Heart right ventricle (tissue), 16 donors: Measurements from ENCODE around the gene C1QB. TPM values are rescaled to one million over a fixed set of nuclear protein-coding genes. Genes with fewer than 3 reads are reported as not detected.

ENCODE experiments used
- ATAC-seq, 8 donors: fragments of 200-7000 bp; cut with Tn5 transposase; one replicate each; pipeline ENCODE4 v1.9.1; 2020; ENCODE audit warnings: mild to moderate bottlenecking in 8 of 8, moderate library complexity in 8 of 8, moderate number of reproducible peaks in 1 of 8
- DNase-seq, 2 donors: peaks; one replicate each; pipeline ENCODE4 v3.0.0-alpha.2; 2020
- H3K27ac ChIP-seq, 10 donors: fragments of 200-600 bp; sonication (generic) in 2 of 10; one replicate each; pipeline versions ENCODE4 v1.5.0 to v1.8.0; 2020 to 2022; ENCODE audit warnings: mild to moderate bottlenecking in 3 of 10
- H3K27me3 ChIP-seq, 7 donors: fragments of 200-600 bp; one replicate each; pipeline ENCODE4 v1.8.0; 2021 to 2022; ENCODE audit warnings: mild to moderate bottlenecking in 2 of 7
- H3K36me3 ChIP-seq, 9 donors: fragments of 200-600 bp; sonication (generic) in 1 of 9; one replicate each; pipeline versions ENCODE4 v1.5.0 to v1.8.0; 2020 to 2022; ENCODE audit warnings: mild to moderate bottlenecking in 2 of 9
- H3K4me1 ChIP-seq, 9 donors: fragments of 200-600 bp; sonication (generic) in 1 of 9; one replicate each; pipeline versions ENCODE4 v1.5.0 to v1.8.0; 2020 to 2022; ENCODE audit warnings: mild to moderate bottlenecking in 4 of 9
- H3K4me3 ChIP-seq, 10 donors: fragments of 200-600 bp; sonication (generic) in 2 of 10; one replicate each; pipeline versions ENCODE4 v1.5.0 to v1.8.0; 2020 to 2022; ENCODE audit warnings: mild to moderate bottlenecking in 7 of 10, moderate library complexity in 2 of 10
- H3K9me3 ChIP-seq, 11 donors: fragments of 200-600 bp in 10 of 11; sonication (generic) in 2 of 11; one replicate each; pipeline versions ENCODE4 v1.5.0 to v1.8.0; 2013 to 2022; ENCODE audit warnings: mild to moderate bottlenecking in 2 of 11, control low read depth in 1 of 11, moderate library complexity in 1 of 11
- CTCF ChIP-seq, 9 donors: fragments of 200-600 bp; sonication (generic) in 2 of 9; IDR thresholded peaks; one replicate each; pipeline versions ENCODE4 v1.5.0 to v1.8.0; 2021 to 2022; ENCODE audit warnings: antibody characterized with exemption in 9 of 9, mild to moderate bottlenecking in 5 of 9, moderate library complexity in 1 of 9
- WGBS, 2 donors: extraction: QIAGEN DNeasy Blood & Tissue Kit; methylation state at CpG; one replicate each; pipeline ENCODE4 v1.1.7; 2013; ENCODE audit warnings: inconsistent platforms in 1 of 2; 5-methylcytosine and 5-hydroxymethylcytosine counted together
- intact Hi-C, 10 donors: fragments of 100-400 bp; cut with DNase I; formaldehyde crosslinking; loops; one replicate each; pipeline versions ENCODE4 v1.11.1 to v1.14.2; 2022
- polyA plus RNA-seq, 2 donors: library from polyadenylated mRNA; stranded (reverse); fragments of 200-250 nt; gene quantifications; one replicate each; pipeline ENCODE4 v1.2.3, GENCODE V29; 2013
- total RNA-seq, 10 donors: library from RNA; stranded (reverse); fragmentation: NEBNext Ultra II Directional in 3 of 10; extraction: Animal tissue kit (Norgen Biotek cat#: 25700) in 3 of 10; gene quantifications; one replicate each; pipeline versions ENCODE4 v1.2.1 to v1.2.4, GENCODE V29; 2021 to 2023
- donor health status: Arrhythmogenic right ventricular cardiomyopathy.
- donor health status: ischemic (EF 13 %, LVEDD 7.1; RV severe dilation, severe dysfunction).
- donor health status: healthy with polysubstance abuse.
- donor health status: DM: no; HTN: yes; CAD: no.
- donor health status: DM: no; HTN: no; CAD: no.
- donor health status: ischemic (EF 25% LVEDD 6.9; RV normal size, moderate dysfunction).
- donor health status: ischemic (EF 25% LVEDD 5.7; RV mildly dilated, moderate dysfunction).
- donor health status: healthy.
- donor health status: DM: yes; HTN: yes; CAD: no.
- donor health status: Ischemic cardiomyopathy.
- donor health status: ischemic (EF 35%, LVEDD 5.7; RV mildly dilated, moderate dysfunction).
- donor health status: nonischemic (EF 11% LVEDD 7.7; RV severe dilation, severe dysfunction).
- donor health status: DM: yes; HTN: yes; CAD: no.
- donor health status: PGD.
- donor health status: ischemic (EF 29% LVEDD 5.4; RV normal size, mild dysfunction).
- donor health status: nonischemic (EF 23%, LVEDD 6.1; RV moderate dilation, normal function).

C1QB gene
- total and polyA plus RNA-seq, 12 donors = 10.0 to 367 (median 28.5) TPM

GRCh38 chr1:22676916-22677583 lies 24.0 kb downstream of the C1QB start:
- WGBS, 2 donors = 66 to 67% methylated on average over 37 of the region's 37 CpGs
- H3K36me3 ChIP-seq = no peaks in the 10 kb centered on the region
- H3K4me3 ChIP-seq = no peak overlapping the region
- ATAC-seq (no peak), DNase-seq (no peak)
- H3K27me3 ChIP-seq = peaks cover 0 to 65% (median 36%) of the 10 kb centered on the region in 7 donors
- TF ChIP-seq CTCF (IDR thresholded peaks at IDR 0.05) = no peak
- no peaks in the 10 kb centered on the region for H3K9me3 ChIP-seq
- no peak overlapping the region for H3K27ac ChIP-seq
- H3K4me1 ChIP-seq = no peaks in the 10 kb centered on the region
- intact Hi-C loops = loop anchor here in 4 of 10 donors (5.0 to 10.0 kb wide), 3 partner anchors 248 to 258 kb away; no protein-coding TSS in a partner anchor

DNA sequence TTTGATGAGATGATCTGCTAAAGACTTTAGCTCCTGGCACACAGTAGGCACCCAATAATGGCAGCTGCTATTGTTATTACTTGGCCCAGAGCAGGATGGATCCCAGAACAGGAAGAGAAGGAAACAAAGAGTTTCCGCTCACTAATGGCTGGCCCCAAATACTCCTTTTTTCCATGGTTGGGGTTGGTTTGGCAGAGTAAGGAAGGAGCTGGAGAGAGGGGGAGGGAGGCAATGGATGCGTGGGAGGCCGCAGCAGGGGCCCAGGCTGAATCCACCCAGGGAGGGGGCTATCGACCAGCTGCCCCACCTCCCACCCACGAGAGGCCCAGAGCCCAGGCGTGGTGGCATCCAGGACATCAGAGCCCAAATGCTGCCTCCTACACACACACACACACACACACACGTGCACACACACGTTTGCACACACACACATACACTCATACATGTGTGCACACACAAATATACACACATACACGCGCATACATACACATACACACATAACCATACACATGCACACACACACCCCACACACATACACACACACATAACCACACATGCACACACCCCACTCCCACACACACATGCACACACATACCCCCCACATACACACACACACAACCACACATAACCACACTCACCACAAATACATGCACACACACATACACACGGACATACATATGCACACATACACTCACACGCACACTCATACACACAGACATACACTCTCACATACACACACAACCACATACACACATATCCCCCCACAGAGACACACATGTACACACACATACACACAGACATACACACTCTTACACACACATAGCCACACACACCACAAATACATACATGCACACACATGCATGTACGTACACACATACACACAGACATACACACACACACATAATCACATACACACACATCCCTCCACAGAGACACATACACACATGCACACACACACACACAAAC lies 25.2 kb downstream of the C1QB start:
- DNase-seq (no peak), ATAC-seq (no peak)
- Histone ChIP-seq H3K27ac (no peak overlapping the region), H3K9me3 (no peaks in the 10 kb centered on the region), H3K27me3 (peaks cover 0 to 59% (median 26%) of the 10 kb centered on the region in 7 donors), H3K4me1 (no peaks in the 10 kb centered on the region), H3K36me3 (no peaks in the 10 kb centered on the region), H3K4me3 (no peak overlapping the region)
- intact Hi-C loops = loop anchor here in 4 of 10 donors (5.0 to 10.0 kb wide), 3 partner anchors 247 to 257 kb away; no protein-coding TSS in a partner anchor
- 73 to 76% methylated on average over 13 of the region's 13 CpGs for WGBS, 2 donors
- TF ChIP-seq CTCF (IDR thresholded peaks at IDR 0.05) = no peak

DNA sequence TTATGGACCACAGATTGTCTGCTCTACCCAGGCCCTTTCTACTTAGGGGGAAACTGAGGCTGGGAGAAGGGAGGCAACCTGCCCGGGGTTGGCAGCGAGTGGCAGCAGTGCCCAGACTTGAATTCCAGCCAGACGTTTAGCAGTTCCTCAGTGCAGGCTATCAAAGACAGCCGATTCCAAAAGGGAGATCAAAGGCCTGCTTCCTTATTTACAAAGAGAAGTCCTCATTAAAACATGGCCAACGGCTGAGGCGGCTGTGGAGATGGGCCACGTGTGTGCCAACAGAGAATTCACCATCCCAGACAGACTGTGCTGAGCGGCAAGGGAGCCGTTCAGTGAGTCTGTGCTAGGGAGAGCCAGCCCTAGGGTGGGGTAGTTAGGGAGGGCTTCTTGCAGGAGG lies 27.7 kb downstream of the C1QB start:
- Histone ChIP-seq H3K27me3 (peaks cover 0 to 56% (median 30%) of the 10 kb centered on the region in 7 donors), H3K4me3 (no peak overlapping the region), H3K9me3 (no peaks in the 10 kb centered on the region), H3K27ac (no peak overlapping the region), H3K4me1 (no peaks in the 10 kb centered on the region), H3K36me3 (no peaks in the 10 kb centered on the region)
- DNase-seq = no peak
- 64 to 68% methylated on average over 9 of the region's 9 CpGs for WGBS, 2 donors
- intact Hi-C loops = no loop called here
- no peak for ATAC-seq
- no peak for TF ChIP-seq CTCF (IDR thresholded peaks at IDR 0.05)

DNA sequence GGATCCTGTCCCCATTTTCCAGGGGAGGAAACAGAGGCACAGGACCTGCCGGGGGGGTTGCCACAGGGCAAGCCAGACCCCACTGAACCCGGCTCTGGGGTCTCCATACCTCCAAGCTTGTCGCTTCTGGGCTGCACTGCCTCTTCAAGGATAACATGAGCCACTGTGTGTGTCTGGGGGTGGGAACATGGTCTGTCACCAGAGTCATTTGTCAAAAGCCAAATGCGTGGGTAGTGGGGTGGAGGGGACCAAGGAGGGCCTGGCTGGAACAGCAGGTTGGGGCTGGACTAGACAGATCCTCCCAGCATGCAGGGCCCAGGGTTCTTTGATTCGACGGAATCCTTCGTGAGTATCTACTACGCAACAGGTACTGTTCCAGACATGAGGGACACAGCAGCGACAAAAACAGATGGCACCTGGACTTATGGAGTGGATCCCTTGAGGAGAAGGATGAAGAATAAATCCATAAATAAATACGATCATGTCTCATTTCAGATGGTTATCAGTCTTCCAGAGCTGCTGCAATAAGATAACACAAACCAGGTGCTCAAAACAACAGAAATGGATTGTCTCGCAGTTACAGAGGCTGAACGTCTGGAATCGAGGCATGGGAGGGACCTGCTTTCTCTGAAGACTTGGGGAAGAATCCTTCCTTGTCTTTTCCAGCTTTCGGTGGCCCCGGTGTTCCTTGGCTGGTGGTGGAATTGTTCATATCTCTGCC lies 28.7 kb downstream of the C1QB start:
- ATAC-seq = no peak
- intact Hi-C loops = no loop called here
- Histone ChIP-seq H3K4me1 (no peaks in the 10 kb centered on the region), H3K4me3 (no peak overlapping the region), H3K27me3 (peaks cover 0 to 62% (median 30%) of the 10 kb centered on the region in 7 donors), H3K9me3 (no peaks in the 10 kb centered on the region), H3K27ac (no peak overlapping the region), H3K36me3 (no peaks in the 10 kb centered on the region)
- DNase-seq = no peak
- TF ChIP-seq CTCF (IDR thresholded peaks at IDR 0.05) = no peak
- whole genome bisulfite sequencing, 2 donors = 77 to 79% methylated on average over 15 of the region's 15 CpGs
